Endothelial cell (in vitro differentiated cells): Measurements from ENCODE around the gene FAP. TPM values are rescaled to one million over a fixed set of nuclear protein-coding genes. Genes with fewer than 3 reads are reported as not detected.

Experiments used
- DNase-seq: peaks from one replicate; pipeline ENCODE4 v3.0.0; 2021; ENCODE audit warnings: low spot score
- H3K27ac Mint-ChIP-seq: one replicate; pipeline ENCODE4 v1.8.0; 2021; ENCODE audit warnings: mixed read lengths, inconsistent platforms; ENCODE audit not compliant: unreplicated experiment
- H3K27me3 Mint-ChIP-seq: one replicate; pipeline ENCODE4 v1.8.0; 2021; ENCODE audit warnings: mild to moderate bottlenecking, moderate library complexity, mixed read lengths, inconsistent platforms; ENCODE audit not compliant: unreplicated experiment
- H3K36me3 Mint-ChIP-seq: one replicate; pipeline ENCODE4 v1.8.0; 2021; ENCODE audit warnings: mild to moderate bottlenecking, low read depth, mixed read lengths, inconsistent platforms; ENCODE audit not compliant: unreplicated experiment
- H3K4me1 Mint-ChIP-seq: one replicate; pipeline ENCODE4 v1.8.0; 2021; ENCODE audit warnings: mild to moderate bottlenecking, mixed read lengths, inconsistent platforms; ENCODE audit not compliant: unreplicated experiment
- H3K4me3 Mint-ChIP-seq: one replicate; pipeline ENCODE4 v1.8.0; 2021; ENCODE audit warnings: mild to moderate bottlenecking, mixed read lengths, inconsistent platforms; ENCODE audit not compliant: unreplicated experiment
- H3K9me3 Mint-ChIP-seq: one replicate; pipeline ENCODE4 v1.8.0; 2021; ENCODE audit warnings: mixed read lengths, inconsistent platforms; ENCODE audit not compliant: unreplicated experiment
- total RNA-seq: library from RNA; stranded (reverse); fragmentation: NEBNext Ultra II Directional; extraction: Animal tissue kit (Norgen Biotek cat#: 25700); gene quantifications from one replicate; pipeline ENCODE4 v1.2.1, GENCODE V29; 2021; ENCODE audit not compliant: unreplicated experiment
- TF ChIP-seq, protein P1 (sequence below): fragments of 200-600 bp; sonication (generic); IDR thresholded peaks from one replicate; pipeline ENCODE4 v1.5.0; 2021; ENCODE audit warnings: antibody characterized with exemption; ENCODE audit not compliant: unreplicated experiment

The FAP gene
- total RNA-seq, 1 donor from 2014 or later: not detected

DNA sequence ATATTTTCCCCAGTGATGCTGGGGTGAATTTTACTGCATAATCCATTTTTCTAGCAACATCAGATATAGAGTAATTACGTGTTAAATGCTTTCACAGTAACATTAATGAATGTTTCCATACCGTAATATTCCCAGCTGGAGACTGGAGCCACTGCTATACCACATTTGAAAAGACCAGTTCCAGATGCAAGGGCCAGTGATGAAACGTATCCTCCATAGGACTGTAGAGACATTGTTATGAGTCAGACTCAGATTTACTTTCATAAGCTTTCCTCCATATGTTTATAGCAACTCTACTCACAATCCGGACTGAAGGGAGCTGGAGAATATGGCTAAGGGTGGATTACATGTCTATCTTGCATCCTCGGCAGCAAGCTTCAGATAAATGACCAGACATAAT, 68.5 kb downstream of the FAP start:
- Mint-ChIP-seq H3K4me1 (no peaks in the 10 kb centered on the region), H3K27ac (no peak overlapping the region), H3K27me3 (no peaks in the 10 kb centered on the region), H3K4me3 (no peak overlapping the region), H3K9me3 (no peaks in the 10 kb centered on the region), H3K36me3 (no peaks in the 10 kb centered on the region)
- TF ChIP-seq, protein P1, sequence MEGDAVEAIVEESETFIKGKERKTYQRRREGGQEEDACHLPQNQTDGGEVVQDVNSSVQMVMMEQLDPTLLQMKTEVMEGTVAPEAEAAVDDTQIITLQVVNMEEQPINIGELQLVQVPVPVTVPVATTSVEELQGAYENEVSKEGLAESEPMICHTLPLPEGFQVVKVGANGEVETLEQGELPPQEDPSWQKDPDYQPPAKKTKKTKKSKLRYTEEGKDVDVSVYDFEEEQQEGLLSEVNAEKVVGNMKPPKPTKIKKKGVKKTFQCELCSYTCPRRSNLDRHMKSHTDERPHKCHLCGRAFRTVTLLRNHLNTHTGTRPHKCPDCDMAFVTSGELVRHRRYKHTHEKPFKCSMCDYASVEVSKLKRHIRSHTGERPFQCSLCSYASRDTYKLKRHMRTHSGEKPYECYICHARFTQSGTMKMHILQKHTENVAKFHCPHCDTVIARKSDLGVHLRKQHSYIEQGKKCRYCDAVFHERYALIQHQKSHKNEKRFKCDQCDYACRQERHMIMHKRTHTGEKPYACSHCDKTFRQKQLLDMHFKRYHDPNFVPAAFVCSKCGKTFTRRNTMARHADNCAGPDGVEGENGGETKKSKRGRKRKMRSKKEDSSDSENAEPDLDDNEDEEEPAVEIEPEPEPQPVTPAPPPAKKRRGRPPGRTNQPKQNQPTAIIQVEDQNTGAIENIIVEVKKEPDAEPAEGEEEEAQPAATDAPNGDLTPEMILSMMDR: no peak
- DNase-seq: no peak

DNA sequence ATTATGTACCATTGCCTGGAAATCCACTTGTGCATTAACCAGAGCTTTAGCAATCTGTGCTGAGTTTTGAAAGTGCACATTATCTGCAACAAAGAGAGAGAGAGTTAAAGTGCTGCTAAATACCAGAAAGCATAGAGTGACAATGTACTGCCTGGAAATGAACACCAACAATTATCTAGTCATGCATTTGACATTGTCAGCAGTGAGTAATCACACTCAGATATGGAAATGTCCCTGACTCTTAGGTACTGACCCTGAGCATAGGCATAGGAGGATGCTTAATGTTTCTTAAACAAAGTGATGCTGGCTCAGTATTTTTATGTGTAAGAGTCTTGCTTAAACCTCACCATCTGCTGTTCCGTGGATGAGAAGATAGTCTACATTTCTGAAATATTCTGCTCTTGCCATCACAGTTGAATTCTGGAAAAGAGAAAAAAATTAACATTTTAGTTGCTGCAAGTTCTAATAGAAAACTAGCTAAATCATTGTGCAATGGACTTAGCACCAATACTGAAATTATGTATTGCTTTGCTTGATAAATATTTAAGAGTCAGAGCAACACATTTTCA, 70.4 kb downstream of the FAP start:
- no peak overlapping the region for H3K4me3 Mint-ChIP-seq
- H3K27ac Mint-ChIP-seq: no peak overlapping the region
- H3K9me3 Mint-ChIP-seq: no peaks in the 10 kb centered on the region
- H3K27me3 Mint-ChIP-seq: no peaks in the 10 kb centered on the region
- H3K4me1 Mint-ChIP-seq: no peaks in the 10 kb centered on the region
- no peaks in the 10 kb centered on the region for H3K36me3 Mint-ChIP-seq
- TF ChIP-seq, protein P1: no peak
- DNase-seq: no peak

DNA sequence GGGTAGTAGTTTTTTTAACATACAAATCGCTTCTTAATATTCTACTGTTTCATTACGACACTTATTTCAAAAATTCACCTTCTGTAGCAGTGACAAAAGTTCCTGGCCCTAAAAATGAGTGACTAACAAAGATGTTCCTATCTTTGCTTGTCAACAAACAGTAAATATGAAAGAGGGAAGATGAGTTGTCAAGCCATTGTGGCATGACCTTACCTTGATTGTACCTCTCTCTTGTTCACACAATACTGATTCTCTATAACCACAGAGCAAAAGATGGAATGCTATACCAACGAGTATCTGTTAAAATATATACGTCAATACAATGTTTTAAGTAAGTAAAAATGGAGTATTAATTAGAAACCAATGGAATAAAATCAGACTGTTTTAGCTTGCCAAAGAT, 76.5 kb downstream of the FAP start:
- Mint-ChIP-seq H3K9me3 (no peaks in the 10 kb centered on the region), H3K36me3 (no peaks in the 10 kb centered on the region), H3K27ac (no peak overlapping the region), H3K4me3 (no peak overlapping the region), H3K27me3 (no peaks in the 10 kb centered on the region), H3K4me1 (no peaks in the 10 kb centered on the region)
- TF ChIP-seq, protein P1: no peak
- DNase-seq: no peak

DNA sequence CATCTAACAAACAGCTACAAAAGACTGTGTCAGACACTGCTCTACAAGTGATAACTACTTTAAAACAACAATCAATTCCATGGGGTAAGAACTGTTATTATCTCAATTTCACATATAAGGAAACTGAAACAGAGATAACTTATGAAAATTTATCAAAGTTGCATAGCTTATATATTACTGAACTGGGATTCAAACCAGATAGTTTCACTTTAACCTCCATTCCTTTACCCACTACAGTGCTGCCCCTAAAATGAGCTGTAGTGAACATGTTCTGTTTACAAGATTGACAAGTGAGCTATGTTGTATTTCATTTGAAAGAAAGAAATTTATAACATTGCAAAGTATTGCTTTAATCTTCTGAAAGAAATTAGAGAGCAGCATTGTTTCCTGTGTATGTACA, 77.1 kb downstream of the FAP start:
- H3K9me3 Mint-ChIP-seq: no peaks in the 10 kb centered on the region
- no peak overlapping the region for H3K4me3 Mint-ChIP-seq
- no peaks in the 10 kb centered on the region for H3K36me3 Mint-ChIP-seq
- DNase-seq: no peak
- TF ChIP-seq, protein P1: no peak
- no peak overlapping the region for H3K27ac Mint-ChIP-seq
- no peaks in the 10 kb centered on the region for H3K4me1 Mint-ChIP-seq
- H3K27me3 Mint-ChIP-seq: no peaks in the 10 kb centered on the region

DNA sequence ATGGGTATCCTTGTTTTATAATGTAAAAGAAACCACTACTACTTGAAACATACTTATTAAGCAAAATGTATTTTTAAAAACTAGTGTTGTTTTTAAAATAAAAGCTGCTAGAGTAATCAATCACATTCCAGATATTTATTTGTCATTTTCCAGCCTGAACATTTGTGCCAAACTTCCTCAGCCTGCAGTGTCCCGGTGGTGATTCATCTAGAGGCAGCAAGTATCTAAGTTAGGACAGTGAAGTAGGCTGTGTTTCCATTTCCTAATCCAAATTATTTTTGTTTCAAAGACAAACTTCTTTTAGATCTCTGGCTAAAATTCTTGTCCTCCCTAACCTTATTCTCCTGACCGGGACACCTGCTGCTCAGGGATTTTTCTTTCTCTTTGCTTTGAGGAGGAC, 78.4 kb downstream of the FAP start:
- no peak for DNase-seq
- Mint-ChIP-seq H3K27me3 (no peaks in the 10 kb centered on the region), H3K27ac (no peak overlapping the region), H3K36me3 (no peaks in the 10 kb centered on the region), H3K4me1 (no peaks in the 10 kb centered on the region), H3K9me3 (no peaks in the 10 kb centered on the region), H3K4me3 (no peak overlapping the region)
- TF ChIP-seq, protein P1: no peak
